Activated T-helper 9 cell treated with anti-CD3 and anti-CD28 coated beads, Interleukin-2, amount 50 U/mL, for 16 hours (primary cell): Measurements from ENCODE around the gene LCN9.
"Not testable (repeated sequence)": the region's sequence is repeated elsewhere in the genome, so short reads cannot be mapped to it uniquely, and the experiment has no call there.

Source experiments
- DNase-seq: peaks from one replicate; pipeline ENCODE4 v3.0.0-alpha.2; 2020; ENCODE audit warnings: low read depth

The LCN9 gene, protein sequence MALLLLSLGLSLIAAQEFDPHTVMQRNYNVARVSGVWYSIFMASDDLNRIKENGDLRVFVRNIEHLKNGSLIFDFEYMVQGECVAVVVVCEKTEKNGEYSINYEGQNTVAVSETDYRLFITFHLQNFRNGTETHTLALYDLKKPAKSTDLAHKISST

DNA sequence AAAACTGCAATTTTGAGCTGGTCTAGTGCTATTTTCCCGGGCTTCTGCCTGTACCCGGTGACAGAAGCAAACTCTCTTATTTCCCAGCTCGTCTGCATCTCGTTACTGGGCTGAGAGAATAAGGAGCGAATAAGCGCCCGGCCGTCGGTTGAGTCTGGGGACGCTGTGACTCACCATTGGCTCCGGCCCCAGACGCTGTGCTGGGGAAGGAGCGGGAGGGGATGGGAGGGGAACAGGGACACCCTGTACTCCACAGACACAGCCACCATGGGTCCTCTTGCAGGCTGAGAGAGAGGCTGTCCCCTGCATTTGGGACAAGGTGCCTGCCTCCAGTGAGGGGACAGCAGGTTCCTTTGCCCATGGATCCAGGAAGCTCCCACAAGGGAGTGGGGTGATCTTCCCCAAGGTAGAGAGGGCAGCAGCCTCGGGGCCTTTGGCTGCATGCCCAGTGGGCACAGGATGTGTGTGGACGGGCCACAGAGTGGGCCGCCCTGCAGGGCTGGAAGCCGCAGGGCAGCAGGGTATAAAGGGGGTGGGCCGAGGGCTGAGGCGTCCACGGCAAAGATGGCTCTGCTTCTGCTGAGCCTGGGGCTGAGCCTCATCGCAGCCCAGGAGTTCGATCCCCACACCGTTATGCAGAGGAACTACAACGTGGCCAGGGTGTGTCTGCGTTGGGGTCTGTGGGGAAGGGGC is at the start of gene LCN9:
Gene LCN9, plus strand, starts transcription at position 552 of the 693 bp plus-strand sequence. Its CDS starts 13 bp downstream, at position 565.
- no peak for DNase-seq

DNA sequence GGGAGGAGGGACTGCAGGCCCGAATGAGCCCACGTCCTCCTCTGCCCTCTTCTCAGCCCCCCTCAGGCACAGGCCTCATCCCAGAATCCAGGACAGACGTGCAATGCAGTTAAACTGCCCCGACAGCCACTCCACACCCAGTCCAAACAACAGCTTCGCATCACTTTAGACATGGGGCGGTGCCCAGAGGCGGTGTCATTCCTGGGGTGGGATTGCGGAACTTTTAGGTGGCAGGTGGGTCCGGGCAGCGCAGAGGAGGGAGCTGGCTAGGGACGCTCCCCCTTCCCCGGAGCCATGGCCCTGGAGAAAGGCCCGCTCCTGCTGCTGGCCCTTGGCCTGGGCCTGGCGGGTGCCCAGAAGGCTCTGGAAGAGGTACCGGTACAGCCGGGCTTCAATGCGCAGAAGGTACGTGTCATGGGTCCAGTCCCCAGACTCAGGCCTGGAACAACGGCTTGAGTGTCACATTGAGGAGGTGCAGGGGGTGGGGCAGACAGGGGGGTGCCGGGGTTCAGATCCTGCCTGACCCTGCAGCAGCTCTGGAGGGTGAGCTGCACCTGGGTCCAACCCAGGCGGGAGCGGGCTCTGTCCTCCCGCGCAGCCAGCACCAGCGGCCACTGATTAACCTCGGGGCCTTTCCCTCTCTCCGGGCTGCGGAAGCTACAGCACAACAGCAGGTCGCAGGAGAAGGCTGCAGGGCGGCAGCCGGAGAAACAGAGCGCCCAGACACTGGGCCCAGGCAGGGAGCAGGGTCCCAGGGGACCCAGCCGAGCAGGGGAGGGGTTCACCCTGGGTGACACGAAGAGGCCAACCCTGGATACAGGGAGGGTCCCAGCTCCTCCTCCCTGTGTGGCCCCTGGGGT is 48.9 kb upstream of the LCN9 start:
- no peak for DNase-seq

DNA sequence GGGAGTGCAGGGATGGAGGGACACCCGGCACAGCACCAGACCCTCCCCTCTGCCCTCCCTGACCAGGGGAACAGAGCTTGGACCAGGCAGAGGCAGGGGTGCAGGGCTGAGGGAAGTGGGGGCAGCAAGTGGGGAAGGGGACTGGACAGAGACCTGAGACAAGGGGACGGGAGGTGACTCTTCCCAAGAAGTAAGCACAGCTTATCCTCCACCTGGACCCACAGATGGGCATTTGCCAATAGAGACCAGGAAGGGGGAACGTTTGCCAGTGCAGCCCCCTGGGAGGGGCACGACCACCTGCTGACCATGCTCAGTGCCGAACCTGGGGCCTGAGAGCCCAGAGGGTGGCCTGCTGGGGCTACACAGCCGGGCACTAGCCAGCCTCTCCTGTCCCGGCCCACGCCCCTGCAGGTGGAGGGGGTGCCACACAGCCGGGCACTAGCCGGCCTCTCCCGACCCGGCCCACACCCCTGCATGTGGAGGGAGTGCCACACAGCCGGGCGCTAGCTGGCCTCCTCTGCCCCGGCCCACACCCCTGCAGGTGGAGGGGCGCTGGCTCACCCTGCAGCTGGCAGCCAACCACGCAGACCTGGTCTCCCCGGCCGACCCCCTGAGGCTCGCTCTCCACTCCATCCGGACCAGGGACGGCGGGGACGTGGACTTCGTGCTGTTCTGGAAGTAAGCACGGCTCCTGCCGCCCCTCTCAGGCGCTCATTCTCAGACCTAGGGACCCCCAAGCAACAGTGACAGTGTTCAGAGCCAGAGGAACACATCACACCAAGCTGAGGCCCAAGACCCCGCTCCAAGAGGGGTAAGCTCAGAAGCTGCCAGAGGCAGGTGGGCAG is 48.1 kb upstream of the LCN9 start:
- DNase-seq = no peak

DNA sequence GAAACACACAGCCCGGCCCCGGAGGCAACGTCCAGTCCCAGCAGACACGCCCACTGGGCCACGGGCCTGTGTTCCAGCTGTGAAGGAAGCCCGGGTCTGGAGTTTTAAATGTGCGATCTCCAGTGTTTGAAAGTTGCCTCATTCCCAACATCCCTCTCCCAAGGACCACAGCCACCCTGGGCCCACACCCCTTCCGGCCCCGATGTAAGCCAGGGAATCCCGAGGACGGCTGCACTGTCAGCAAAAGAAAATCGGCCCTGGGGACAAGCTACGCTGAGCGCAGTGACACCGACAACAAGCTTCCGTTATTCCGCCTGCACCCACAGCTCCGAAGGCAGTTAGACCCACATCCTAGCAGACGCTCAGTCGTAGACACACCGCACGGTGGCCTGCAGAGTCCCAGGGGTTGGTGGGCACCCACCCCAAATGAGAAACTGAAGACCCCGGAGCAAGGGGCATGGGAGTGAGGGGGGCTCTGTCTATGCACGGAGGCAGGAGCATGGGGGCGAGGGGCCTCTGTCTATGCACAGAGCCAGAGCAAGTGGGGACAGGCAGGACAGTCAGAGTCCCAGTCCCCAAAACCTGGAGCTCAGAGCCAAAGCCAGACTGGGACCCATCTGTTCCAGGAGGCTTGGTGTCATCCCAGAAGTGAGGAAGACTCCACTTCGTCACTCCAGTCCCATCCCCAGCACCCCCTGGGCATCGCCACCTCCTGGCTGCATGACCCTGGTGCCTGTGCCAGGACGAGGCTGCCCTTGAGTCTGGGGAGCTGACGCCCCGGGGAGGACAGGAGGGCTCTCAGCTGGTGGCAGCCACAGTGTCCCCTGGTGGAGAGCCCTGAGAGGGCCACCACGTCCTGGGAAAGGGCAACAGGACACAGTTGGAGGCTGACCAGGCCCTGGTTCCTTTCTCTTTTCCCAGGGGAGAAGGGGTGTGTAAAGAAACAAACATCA is 47.2 kb upstream of the LCN9 start:
- no peak for DNase-seq

DNA sequence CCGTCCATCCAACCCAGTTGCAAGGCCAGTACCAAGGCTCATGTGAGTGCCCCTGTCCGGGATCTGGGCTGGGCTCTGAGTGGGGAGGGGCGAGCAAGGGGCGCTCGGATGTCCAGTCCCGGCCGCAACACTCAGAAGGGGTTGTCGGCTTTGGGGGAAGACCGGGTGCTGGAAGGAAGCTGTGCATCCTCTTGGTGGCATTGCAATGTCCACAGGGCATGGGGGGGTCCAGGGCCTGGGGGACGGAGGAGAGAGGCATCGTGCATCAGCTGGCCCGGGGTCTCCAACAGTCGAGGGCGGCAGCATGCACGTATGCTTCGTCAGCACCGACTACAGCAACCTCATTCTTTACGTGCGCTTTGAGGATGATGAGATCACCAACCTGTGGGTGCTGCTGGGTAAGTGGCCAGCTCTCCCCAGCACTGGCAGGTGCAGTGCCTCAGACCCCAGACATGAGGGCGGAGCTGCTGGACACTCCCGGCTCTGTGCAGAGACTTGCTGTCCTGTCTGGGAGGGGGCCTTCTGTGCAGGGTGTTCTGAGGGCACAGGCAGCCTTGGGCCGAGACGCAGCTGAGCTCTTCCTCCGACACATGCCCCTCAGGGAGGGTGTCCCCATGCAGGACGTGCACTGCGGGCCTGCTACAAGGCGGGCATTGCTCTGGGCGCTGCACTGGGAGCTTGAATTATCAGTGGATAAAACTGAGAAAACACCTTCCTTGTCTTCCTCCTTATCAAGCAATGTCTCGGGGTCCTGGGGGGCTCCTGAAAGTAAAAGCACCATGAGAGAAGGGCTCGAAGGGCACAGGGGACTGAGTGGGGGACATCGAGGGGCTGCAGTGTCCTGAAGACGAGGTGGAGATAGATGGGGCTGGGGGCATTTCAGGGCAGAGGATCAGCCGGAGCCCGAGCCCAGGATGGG is 46.2 kb upstream of the LCN9 start:
- DNase-seq = no peak

DNA sequence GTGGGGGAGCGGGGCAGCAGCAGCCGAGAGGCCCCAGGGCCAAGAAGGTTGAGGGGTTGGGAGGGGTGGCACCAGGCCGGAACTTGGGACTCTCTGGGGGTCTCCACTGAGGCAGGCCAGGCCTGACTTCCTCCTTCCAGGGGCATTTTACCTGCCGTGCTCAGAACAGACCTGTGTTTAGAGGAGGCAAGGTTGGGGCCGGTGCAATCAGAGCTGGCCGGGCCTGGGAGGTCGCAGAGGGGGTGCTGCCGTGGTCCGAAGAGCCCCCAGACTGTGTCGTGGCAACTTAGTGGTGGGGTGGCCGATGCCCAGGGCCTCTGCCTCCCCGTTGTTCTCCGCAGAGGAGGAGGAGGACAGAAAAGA is 45.6 kb upstream of the LCN9 start:
- DNase-seq = no peak

DNA sequence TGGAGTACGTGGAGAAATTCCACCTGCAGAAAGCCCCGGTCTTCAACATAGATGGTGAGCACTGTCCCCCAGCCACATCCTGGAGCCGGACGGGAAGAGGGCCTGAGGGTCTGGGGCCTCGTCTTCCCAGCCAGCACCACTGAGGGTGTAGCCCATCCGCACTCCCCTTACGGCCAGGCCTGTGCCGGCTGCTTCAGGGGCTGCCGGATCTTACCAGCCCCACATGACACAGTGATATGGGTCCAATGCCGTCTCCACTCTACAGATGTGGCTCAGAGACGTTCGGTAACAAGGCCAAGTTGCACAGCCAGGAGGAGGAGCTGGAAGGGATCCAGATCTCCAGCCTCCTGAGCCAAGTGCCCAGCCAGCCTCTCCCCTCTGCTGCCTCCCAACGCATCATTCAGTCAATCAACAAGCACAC is 45.1 kb upstream of the LCN9 start:
- no peak for DNase-seq

DNA sequence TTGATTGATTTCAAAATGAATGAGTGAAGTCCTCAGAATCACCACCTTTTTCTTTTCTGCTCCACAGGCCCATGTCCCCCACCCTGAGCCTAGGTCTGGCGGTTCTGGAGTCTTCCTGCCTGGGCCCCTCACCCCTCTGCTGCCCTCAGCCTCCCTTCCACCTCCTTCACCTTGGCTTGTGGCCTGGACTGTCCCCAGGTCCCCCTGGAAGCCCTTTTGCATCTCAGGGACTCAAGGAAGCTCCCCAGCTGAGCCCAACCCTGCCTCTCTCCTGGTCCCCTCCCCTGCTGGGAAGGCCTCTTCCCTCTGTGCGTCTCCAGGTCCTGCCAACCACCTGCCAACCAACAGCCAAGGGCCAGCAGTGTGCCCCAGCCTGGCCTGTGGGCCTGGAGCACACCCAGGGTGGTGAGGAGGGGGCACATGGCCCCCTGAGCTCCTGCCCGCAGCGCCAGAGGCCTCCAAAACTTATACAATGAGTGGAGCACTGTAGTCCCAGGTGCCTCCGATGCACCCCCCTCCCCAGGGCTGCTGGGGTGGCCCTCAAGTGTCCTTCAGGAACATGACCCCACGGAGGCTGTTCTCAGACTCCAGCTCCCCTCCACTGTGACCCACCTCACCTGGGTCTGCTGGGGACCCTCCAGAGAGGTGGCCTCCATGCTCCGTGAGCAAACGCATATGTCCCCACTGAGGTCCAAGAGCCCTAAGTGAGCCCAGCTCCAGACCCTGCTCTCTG is 44.1 kb upstream of the LCN9 start:
- no peak for DNase-seq

DNA sequence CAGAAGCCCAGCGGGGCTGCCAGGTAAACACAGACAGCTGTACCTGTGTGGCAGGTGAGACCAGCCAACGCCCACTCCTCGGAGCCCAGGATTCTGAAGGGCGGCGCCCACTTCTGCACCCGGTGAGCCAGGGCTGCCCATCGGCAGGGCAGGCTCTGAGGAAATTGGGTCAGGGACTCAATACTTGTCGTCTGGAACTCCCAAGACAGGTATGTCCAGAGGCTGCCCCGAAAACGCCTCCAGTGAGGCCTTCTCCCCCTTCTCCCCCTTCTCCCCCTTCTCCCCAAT is 43.6 kb upstream of the LCN9 start:
- no peak for DNase-seq

DNA sequence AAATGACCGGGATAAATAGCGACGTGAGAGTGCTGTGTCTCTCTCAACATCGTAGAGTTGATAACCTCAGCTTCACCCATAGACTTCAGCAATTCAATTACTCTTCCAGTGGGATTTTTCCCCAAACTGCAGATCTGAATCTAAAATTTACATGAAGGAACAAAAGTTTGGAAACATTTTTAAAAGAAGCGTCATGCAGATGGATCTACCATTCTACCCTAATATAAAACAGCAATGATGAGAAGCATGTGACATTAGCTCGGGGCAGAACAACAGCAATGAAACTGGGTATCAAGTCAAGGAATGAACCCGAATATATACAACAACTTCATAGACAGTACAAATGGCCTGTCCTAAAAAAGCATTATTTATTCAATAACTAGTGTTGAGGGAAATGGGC is 42.6 kb upstream of the LCN9 start:
- DNase-seq = no peak

DNA sequence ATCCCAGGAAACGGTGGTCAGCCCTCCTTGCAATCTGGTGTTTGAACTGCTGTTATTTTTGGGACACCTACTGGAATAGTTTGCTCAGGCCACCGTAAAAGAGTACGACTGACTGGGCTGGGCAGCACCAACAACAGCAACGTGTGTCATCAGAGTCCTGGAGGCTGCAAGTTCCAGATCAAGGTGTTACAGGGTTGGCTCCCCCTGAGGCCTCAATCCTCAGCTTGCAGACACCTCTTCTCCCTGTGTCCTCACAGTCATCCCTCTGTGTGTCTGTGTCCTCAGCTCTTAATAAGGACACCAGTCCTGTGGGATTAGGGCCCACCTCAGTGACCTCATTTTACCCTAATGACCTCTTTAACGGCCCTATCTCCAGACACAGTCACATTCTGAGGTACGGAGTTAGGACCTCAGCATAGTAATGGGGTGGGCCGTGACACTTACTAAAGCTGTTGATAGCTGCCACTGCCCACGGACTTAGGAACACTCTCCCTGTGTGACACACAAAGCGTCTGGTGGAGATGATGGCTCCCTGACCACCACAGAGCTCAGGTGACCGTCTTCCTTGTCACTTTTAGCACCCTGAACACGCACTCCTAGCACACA is 40.6 kb upstream of the LCN9 start:
- no peak for DNase-seq

DNA sequence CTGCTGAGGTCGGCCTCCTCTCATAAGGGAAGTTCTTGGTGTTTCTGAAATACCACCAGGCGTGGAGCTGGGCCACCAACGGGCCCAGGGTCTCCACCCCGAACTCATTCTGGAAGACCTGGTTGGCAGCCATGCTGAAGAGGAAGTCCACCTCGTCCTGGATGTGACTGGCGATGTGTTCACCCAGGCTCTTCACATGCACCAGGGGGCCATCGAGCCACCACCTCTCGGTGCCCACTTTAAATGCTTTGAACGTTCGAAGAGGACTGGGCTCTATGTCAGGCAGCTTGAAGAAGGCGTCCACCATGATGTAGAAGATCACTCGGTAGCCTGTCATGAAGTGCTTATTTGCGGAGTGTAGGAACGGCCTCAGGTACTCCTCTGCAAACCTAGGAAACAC is 38.8 kb upstream of the LCN9 start:
- DNase-seq = no peak

DNA sequence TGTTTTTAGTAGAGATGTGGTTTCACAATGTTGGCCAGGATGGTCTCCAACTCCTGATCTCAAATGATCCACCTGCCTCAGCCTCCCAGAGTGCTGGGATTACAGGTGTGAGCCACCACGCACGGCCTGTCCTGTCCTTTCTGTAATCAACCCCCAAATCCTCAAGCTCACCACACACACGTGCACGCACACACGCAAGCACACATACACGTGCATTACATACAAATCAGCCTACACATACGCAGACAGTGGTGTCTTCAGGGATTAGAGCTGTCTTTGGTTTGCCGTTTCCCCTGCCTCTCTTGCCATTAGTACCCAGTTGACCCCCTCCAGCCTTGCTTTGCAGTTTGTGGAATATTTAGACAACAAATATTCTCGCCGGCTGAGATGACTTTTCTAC is 30.3 kb upstream of the LCN9 start:
- DNase-seq = no peak

DNA sequence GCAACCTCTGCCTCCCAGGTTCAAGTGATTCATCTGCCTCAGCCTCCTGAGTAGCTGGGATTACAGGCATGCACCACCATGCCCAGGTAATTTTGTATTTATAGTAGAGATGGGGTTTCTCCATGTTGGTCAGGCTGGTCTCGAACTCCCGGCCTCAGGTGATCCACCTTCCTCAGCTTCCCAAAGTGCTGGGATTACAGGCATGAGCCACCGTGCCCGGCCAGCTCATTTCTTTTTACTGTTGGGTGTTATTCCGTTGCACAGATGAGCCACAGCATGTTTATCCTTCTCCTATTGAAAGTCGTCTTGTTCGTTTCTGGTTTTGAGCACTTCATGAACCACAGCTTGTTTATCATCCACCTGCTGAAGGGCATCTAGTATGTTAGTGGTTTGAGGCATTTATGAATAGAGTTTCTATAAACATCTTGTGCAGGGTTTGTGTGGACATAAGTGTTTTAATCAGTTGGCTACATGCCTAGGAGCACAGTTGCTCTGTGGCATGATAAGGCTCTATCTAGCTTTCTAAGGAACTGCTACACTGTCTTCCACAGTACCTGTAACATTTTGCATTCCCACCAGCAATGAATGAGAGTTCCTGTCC is 26.1 kb upstream of the LCN9 start:
- not testable (repeated sequence) for DNase-seq

DNA sequence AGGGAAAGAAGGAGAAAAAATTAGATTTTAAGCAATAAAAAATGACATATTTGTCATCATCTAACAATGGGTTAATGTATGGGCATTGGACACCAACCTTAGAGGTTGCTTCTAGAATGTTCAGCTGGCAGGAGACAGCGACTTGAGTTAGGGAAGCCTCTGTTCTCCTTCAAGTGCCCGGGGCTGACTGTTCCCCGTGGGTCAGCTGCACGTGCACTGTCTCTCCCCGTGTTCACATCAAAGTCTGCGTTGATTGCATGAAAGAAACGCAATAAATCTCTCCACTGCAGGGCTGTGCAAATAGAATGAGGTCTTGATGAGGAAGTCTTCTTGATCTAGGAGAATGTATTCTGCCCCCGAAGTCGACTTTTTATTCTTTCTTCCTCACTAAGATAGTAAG is 23.9 kb upstream of the LCN9 start, which contains the start of gene GLT6D1:
Gene GLT6D1, minus strand, starts transcription at position 345 of the 400 bp plus-strand sequence. CDS start 353 bp downstream, outside the sequence.
- no peak for DNase-seq

DNA sequence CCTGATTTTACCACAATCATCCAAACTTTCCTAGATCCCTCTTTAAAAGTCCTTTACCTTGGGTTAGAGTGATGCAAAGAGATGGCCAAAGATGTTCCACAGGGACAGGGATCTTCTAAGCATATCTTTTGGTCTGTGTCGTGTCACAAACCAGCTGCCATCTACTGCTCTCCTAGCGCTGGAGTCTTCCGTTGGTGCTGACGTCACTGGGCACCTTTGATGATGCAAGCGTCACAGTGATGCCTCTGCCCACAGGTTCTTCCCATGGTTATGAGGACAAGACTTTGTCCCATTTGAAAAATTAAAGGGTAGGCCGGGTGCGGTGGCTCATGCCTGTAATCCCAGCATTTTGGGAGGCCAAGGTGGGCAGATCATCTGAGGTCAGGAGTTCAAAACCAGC is 22.1 kb upstream of the LCN9 start:
- DNase-seq = no peak

DNA sequence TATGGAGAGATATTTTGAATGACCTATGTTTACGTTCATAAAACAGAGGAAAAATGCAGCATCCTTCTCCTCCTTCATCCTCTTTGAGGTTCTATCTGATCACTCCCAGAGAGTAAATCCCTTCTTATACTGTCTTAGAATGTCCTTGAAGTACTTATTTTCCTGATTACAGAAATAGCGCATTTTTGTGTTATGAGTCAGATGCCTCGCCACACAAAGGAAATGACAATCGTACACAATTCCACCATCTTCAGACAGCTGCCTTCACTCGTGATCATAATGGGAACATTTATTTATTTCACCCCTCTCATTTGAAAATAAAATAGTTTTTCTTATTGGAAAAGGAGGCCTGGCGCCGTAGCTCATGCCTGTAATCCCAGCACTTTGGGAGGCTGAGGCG is 21.4 kb upstream of the LCN9 start:
- no peak for DNase-seq

DNA sequence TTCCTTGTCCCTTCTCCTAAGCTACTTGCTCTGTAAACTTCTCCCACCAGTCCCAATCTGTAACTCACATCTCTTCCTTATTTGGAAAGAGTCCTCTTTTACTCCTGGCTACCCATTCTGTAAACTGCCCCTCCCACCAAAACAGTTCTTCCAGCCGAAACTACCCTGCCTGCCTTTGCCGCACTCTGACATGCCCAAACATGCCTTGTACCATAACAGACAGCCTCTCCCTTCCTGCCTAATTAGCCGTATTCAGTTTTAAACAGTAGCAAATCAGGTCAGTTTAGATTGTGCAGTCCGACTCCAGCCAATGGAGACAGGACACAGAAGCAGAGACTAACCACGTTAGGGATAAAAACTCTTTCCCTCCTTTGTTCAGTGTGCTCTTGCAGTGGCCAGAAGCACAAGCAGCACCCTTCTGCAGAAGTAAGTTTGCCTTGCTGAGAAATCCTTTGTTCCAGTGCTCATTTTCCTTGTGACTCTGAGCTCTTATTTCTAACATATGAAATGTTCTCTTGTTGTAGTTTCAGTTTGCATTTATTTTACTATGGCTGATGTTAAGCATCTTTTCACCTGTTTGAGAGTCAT is 18.4 kb upstream of the LCN9 start:
- no peak for DNase-seq
